KOPT-K1 (cell line): ENCODE data around the gene ZNHIT6.

Experiments used
- H3K27ac ChIP-seq: fragments of 200-600 bp; sonication (generic); 2 replicates; pipeline ENCODE4 v1.5.1; 2016; ENCODE audit warnings: antibody characterized with exemption, mild to moderate bottlenecking, low read depth, low read length; ENCODE audit not compliant: poor library complexity, severe bottlenecking
- H3K36me3 ChIP-seq: fragments of 200-600 bp; sonication (generic); 2 replicates; pipeline ENCODE4 v1.5.1; 2017; ENCODE audit warnings: antibody characterized with exemption, mild to moderate bottlenecking, low read length, moderate library complexity; ENCODE audit not compliant: insufficient read depth
- H3K9me3 ChIP-seq: fragments of 200-600 bp; sonication (generic); 2 replicates; pipeline ENCODE4 v1.5.1; 2017; ENCODE audit warnings: antibody characterized with exemption, low read length, mild to moderate bottlenecking; ENCODE audit not compliant: insufficient read depth, poor library complexity, severe bottlenecking

The ZNHIT6 gene

DNA sequence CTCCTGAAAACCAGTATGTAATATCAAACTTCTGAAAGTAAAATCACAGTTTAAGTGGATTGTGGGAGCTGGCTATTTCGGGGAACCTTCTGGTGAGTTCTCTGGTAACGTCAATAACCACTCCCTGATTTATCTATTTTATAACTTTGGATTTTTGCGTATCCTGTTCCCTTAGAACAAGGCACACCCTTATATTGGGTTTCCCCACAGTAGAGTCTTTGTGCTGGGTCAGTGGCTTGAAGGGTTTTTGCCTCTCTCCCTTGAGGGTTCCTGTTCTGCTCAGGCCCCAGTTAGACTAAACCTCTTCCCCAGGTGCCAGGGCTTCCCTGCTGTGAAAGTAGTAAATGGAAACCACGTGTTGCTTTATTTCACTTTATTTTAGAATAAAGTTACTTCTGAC is 106.3 kb downstream of the ZNHIT6 start:
- H3K27ac ChIP-seq, result no peak overlapping the region

DNA sequence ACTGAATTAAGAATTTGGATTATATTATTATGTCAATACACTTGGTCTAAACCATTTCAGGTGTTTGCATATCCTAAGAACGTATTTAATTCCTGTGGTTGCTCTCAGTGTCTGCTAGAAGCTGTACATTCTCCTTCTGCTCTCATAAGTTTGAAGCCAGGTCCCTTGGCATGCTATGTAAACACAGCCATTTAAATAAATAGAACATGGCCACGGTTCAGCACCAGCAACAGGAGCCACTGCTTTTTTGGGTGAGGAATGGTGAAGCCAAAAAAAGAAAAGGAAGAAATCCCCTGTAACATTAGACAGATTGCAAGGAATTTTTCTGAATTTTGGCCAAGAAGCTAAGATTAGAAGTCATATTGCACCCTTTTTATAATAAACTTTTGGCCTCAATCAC is 108.6 kb downstream of the ZNHIT6 start:
- Histone ChIP-seq H3K27ac (no peak overlapping the region), H3K36me3 (no peaks in the 10 kb centered on the region), H3K9me3 (no peaks in the 10 kb centered on the region)

More for the DNA sequence above, 106.3 kb downstream of the ZNHIT6 start:
- no peaks in the 10 kb centered on the region for H3K36me3 ChIP-seq
- no peaks in the 10 kb centered on the region for H3K9me3 ChIP-seq
